GM12878 (cell line): ENCODE results near the gene ANKRD36C.
"Not testable (repeated sequence)": the region's sequence is repeated elsewhere in the genome, so short reads cannot be mapped to it uniquely, and the experiment has no call there.

Experiments
- CBX5 ChIP-seq: sonication (generic); IDR thresholded peaks from 2 replicates; pipeline ENCODE4 v1.6.1; 2016; ENCODE audit warnings: low read depth, moderate library complexity, mild to moderate bottlenecking, inconsistent platforms
- CHD4 ChIP-seq: fragments of 200-600 bp; sonication (generic); IDR thresholded peaks from 2 replicates; pipeline ENCODE4 v1.6.1; 2016; ENCODE audit warnings: mild to moderate bottlenecking
- CTCF ChIP-seq, 3 experiments: IDR thresholded peaks in 2 of 3; conservative IDR thresholded peaks in 1 of 3; 2 replicates each; pipeline ENCODE4 v1.5.1; 2011; ENCODE audit warnings: low read depth in 3 of 3, low read length in 3 of 3, mild to moderate bottlenecking in 3 of 3, control low read depth in 2 of 3, moderate library complexity in 2 of 3, inconsistent platforms in 1 of 3, mixed read lengths in 1 of 3; ENCODE audit not compliant: control insufficient read depth in 2 of 3, insufficient read depth in 1 of 3; ENCODE audit errors: extremely low read depth in 1 of 3
- DPF2 ChIP-seq: fragments of 450-650 bp; IDR thresholded peaks from 2 replicates; pipeline ENCODE4 v1.6.1; 2017; ENCODE audit warnings: mild to moderate bottlenecking
- ESRRA ChIP-seq: IDR thresholded peaks from 2 replicates; pipeline ENCODE4 v1.6.1; 2012; ENCODE audit warnings: mild to moderate bottlenecking, low read length, improper control_type of control experiment
- FOXM1 ChIP-seq: IDR thresholded peaks from 2 replicates; pipeline ENCODE4 v1.6.1; 2012; ENCODE audit warnings: low read depth, mild to moderate bottlenecking, inconsistent platforms, low read length, moderate library complexity
- NFYB ChIP-seq: IDR thresholded peaks from 2 replicates; pipeline ENCODE4 v1.6.1; 2011; ENCODE audit warnings: low read depth, mild to moderate bottlenecking, low read length, improper control_type of control experiment, moderate library complexity; ENCODE audit not compliant: insufficient read depth
- RAD21 ChIP-seq: IDR thresholded peaks from 2 replicates; pipeline ENCODE4 v1.6.1; 2011; ENCODE audit warnings: mild to moderate bottlenecking, low read depth, low read length, moderate library complexity; ENCODE audit not compliant: insufficient read depth
- SPI1 ChIP-seq: IDR thresholded peaks from 2 replicates; pipeline ENCODE4 v1.6.1; 2011; ENCODE audit warnings: low read depth, mild to moderate bottlenecking, low read length, moderate library complexity, borderline replicate concordance; ENCODE audit not compliant: insufficient read depth
- SREBF2 ChIP-seq: IDR thresholded peaks from 2 replicates; pipeline ENCODE4 v1.6.1; 2012; ENCODE audit warnings: mild to moderate bottlenecking, low read length
- ZBTB40 ChIP-seq: fragments of 450-650 bp; IDR thresholded peaks from 2 replicates; pipeline ENCODE4 v1.6.1; 2016; ENCODE audit warnings: mild to moderate bottlenecking, moderate library complexity, borderline replicate concordance
- ZZZ3 ChIP-seq: IDR thresholded peaks from 2 replicates; pipeline ENCODE4 v1.6.1; 2011; ENCODE audit warnings: low read depth; ENCODE audit not compliant: control insufficient read depth, insufficient read length
- TF ChIP-seq, protein P1 (sequence below): IDR thresholded peaks from 2 replicates; pipeline ENCODE4 v1.6.1; 2012; ENCODE audit warnings: low read depth, low read length, improper control_type of control experiment

- TF ChIP-seq DPF2; CTCF (IDR thresholded peaks at IDR 0.05 in 2 of 3, conservative IDR thresholded peaks at IDR 0.05 in 1 of 3; ENCODE audit: control insufficient read depth in 2 of 3, extremely low read depth in 1 of 3, insufficient read depth in 1 of 3, low read depth in 3 of 3, low read length in 3 of 3); ZZZ3; SPI1; ZBTB40; CHD4; CBX5; FOXM1; SREBF2; ESRRA; RAD21; NFYB: not testable (repeated sequence)
- TF ChIP-seq, protein P1, sequence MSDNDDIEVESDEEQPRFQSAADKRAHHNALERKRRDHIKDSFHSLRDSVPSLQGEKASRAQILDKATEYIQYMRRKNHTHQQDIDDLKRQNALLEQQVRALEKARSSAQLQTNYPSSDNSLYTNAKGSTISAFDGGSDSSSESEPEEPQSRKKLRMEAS: not testable (repeated sequence)
Measured at GRCh38 chr2:95788642-95789041, 203.0 kb downstream of the ANKRD36C start.
